Nephron (organoid): ENCODE measurements around the gene ZKSCAN4.

Experiments used
- H3K27ac Mint-ChIP-seq, 3 experiments: 2 replicates each; pipeline ENCODE4 v1.8.0; 2020; ENCODE audit warnings: mixed read lengths in 3 of 3, mild to moderate bottlenecking in 2 of 3, moderate library complexity in 1 of 3
- H3K27me3 Mint-ChIP-seq: 2 replicates; pipeline ENCODE4 v1.8.0; 2021; ENCODE audit warnings: low read depth, mild to moderate bottlenecking, moderate library complexity, mixed read lengths
- H3K36me3 Mint-ChIP-seq: 2 replicates; pipeline ENCODE4 v1.8.0; 2020; ENCODE audit warnings: low read depth, mixed read lengths
- H3K4me1 Mint-ChIP-seq: 2 replicates; pipeline ENCODE4 v1.8.0; 2020; ENCODE audit warnings: mixed read lengths
- H3K4me3 Mint-ChIP-seq, 3 experiments: 2 replicates each; pipeline ENCODE4 v1.8.0; 2020; ENCODE audit warnings: mild to moderate bottlenecking in 3 of 3, mixed read lengths in 3 of 3, moderate library complexity in 2 of 3
- H3K9me3 Mint-ChIP-seq: 2 replicates; pipeline ENCODE4 v1.8.0; 2020; ENCODE audit warnings: mixed read lengths
- CTCF ChIP-seq, 3 experiments: fragments of 200-600 bp; sonication (generic); IDR thresholded peaks; one replicate each; pipeline ENCODE4 v1.5.0; 2021; ENCODE audit warnings: antibody characterized with exemption in 3 of 3; ENCODE audit not compliant: unreplicated experiment in 3 of 3

Gene ZKSCAN4

GRCh38 chr6:28267695-28268059 lies 15.6 kb upstream of the ZKSCAN4 start:
- H3K36me3 Mint-ChIP-seq: peaks cover 19% of the 10 kb centered on the region
- peaks cover 18% of the 10 kb centered on the region for H3K4me1 Mint-ChIP-seq
- H3K9me3 Mint-ChIP-seq: no peaks in the 10 kb centered on the region

DNA sequence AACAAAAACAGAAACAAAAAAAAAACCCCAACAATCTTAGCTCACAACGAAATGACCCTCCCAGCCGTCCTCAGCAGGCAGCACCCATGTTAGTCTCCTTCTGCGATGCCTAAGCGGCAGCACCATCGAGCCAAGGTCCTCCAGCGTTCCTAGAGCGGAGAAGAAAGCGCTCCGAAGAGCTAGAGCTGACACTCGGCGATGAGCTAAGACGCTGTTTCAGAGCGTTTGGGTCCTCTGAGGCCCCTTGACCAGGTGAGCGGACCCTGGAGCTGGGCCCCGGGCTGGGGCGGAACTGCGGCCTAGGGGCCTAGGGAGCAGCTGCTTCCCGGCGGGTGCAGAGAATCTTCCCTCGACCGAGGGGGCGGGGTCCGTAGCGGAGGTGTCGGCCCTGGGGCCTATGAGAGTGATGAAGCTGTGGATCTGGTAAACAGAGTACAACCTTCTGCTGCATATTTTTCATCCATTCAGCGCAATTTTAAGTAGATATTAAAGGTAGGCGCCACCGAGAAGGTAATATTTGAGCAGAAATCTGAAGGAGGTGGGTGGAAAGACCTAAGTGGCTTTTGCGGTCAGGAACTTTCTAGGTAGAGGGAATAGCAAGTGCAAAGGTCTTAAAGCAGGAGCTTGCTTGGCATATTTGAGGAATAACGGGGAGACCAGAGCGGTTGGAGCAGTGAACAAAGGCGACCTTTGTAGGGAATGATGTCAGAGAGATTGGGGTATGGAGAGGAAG lies 15.1 kb upstream of the ZKSCAN4 start, which contains the start of gene ZSCAN26:
ZSCAN26 (plus strand) TSS at position 182 of the 733 bp plus-strand sequence. CDS start 4,777 bp downstream, outside the sequence.
- no peak within 1 kb of the TSS for H3K27ac Mint-ChIP-seq
- no peak for TF ChIP-seq CTCF (IDR thresholded peaks at IDR 0.05; ENCODE audit: unreplicated experiment in 3 of 3)
- H3K9me3 Mint-ChIP-seq: no peaks in the 10 kb centered on the region
- H3K4me3 Mint-ChIP-seq: no peak within 1 kb of the TSS
- peaks cover 13% of the 10 kb centered on the region for H3K36me3 Mint-ChIP-seq
- peaks cover 18% of the 10 kb centered on the region for H3K4me1 Mint-ChIP-seq
- H3K27me3 Mint-ChIP-seq: no peaks in the 10 kb centered on the region

More at GRCh38 chr6:28267695-28268059, 15.6 kb upstream of the ZKSCAN4 start:
- Mint-ChIP-seq H3K27me3 (no peaks in the 10 kb centered on the region), H3K4me3 (no peak overlapping the region), H3K27ac (no peak overlapping the region)
- TF ChIP-seq CTCF (IDR thresholded peaks at IDR 0.05; ENCODE audit: unreplicated experiment in 3 of 3): no peak

- H3K4me1 Mint-ChIP-seq: peaks cover 18% of the 10 kb centered on the region
- H3K9me3 Mint-ChIP-seq: no peaks in the 10 kb centered on the region
- no peaks in the 10 kb centered on the region for H3K27me3 Mint-ChIP-seq
- no peak overlapping the region for H3K4me3 Mint-ChIP-seq
- no peak overlapping the region for H3K27ac Mint-ChIP-seq
- peaks cover 11% of the 10 kb centered on the region for H3K36me3 Mint-ChIP-seq
- TF ChIP-seq CTCF (IDR thresholded peaks at IDR 0.05; ENCODE audit: unreplicated experiment in 3 of 3): no peak
Measured at GRCh38 chr6:28266563-28266961, 14.5 kb upstream of the ZKSCAN4 start.

- peak overlapping the region in 1 of 3 experiments; percentile 34 for H3K27ac Mint-ChIP-seq
Measured at GRCh38 chr6:28264834-28265401, 12.8 kb upstream of the ZKSCAN4 start.

GRCh38 chr6:28263922-28264321 lies 11.9 kb upstream of the ZKSCAN4 start:
- Mint-ChIP-seq H3K36me3 (no peaks in the 10 kb centered on the region), H3K4me1 (peaks cover 8% of the 10 kb centered on the region), H3K27me3 (no peaks in the 10 kb centered on the region), H3K27ac (peak overlapping the region; percentile 38 to 65 (median 49)), H3K9me3 (no peaks in the 10 kb centered on the region), H3K4me3 (peak overlapping the region in 2 of 3 experiments; percentile 1 to 43)
- TF ChIP-seq CTCF (IDR thresholded peaks at IDR 0.05; ENCODE audit: unreplicated experiment in 3 of 3): no peak

More at GRCh38 chr6:28264834-28265401, 12.8 kb upstream of the ZKSCAN4 start:
- peaks cover 8% of the 10 kb centered on the region for H3K4me1 Mint-ChIP-seq
- H3K27me3 Mint-ChIP-seq: no peaks in the 10 kb centered on the region
- H3K4me3 Mint-ChIP-seq: peak overlapping the region; percentile 24 to 56 (median 55)
- H3K9me3 Mint-ChIP-seq: no peaks in the 10 kb centered on the region
- no peaks in the 10 kb centered on the region for H3K36me3 Mint-ChIP-seq
- no peak for TF ChIP-seq CTCF (IDR thresholded peaks at IDR 0.05; ENCODE audit: unreplicated experiment in 3 of 3)
